ENCODE measurements around the gene DTNA.
"Not testable (repeated sequence)": the region's sequence is repeated elsewhere in the genome, so short reads cannot be mapped to it uniquely, and the experiment has no call there.

DTNA gene

DNA sequence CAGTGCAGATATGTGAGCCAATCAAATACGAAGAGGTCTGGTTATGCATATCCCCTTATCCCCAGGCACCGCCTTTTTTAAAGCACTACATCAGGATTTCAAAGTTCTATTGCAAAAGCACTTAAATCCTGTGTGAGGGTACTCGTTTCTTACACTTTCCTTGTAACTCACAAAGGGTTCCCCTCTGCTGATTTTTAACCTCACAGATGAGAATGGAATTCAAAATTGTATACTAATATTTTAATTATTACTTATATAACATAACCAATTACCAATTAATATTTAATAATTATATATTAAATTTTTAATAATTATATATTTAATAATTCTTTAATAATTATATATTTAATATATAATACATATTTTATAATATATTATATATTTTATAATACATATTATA is 204.9 kb downstream of the DTNA start:
- H3K4me3 ChIP-seq (ENCODE audit: low read depth, low read length): no peak overlapping the region
- H3K79me2 ChIP-seq (ENCODE audit: control insufficient read depth, insufficient read depth, low read length, unreplicated experiment): no peaks in the 10 kb centered on the region
- no peak overlapping the region for H3K27ac ChIP-seq (ENCODE audit: low read depth, low read length)
- peaks cover 16% of the 10 kb centered on the region for H3K4me1 ChIP-seq (ENCODE audit: control insufficient read depth, insufficient read depth, low read length, unreplicated experiment)
- no peaks in the 10 kb centered on the region for H3K36me3 ChIP-seq (ENCODE audit: insufficient read depth, low read length)
- H3K27me3 ChIP-seq (ENCODE audit: insufficient read depth, low read length): no peaks in the 10 kb centered on the region
- peak overlapping the region; percentile 53 for H2AFZ ChIP-seq (ENCODE audit: low read length, unreplicated experiment)

DNA sequence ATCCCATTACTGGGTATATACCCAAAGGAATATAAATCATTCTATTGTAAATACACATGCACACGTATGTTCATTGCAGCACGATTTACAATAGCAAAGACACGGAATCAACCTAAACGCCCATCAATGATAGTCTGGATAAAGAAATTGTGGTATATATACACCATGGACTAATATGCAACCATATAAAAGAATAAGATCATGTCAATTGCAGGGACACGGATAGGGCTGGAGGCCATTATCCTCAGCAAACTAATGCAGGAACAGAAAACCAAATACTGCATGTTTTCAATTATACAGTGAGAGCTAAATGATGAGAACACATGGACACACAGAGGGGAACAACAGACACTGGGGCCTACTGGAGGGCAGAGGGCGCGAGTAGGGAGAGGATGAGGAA is 206.4 kb downstream of the DTNA start:
- not testable (repeated sequence) for H3K79me2 ChIP-seq (ENCODE audit: control insufficient read depth, insufficient read depth, low read length, unreplicated experiment); H3K36me3 ChIP-seq (ENCODE audit: insufficient read depth, low read length); H2AFZ ChIP-seq (ENCODE audit: low read length, unreplicated experiment); H3K27me3 ChIP-seq (ENCODE audit: insufficient read depth, low read length); H3K27ac ChIP-seq (ENCODE audit: low read depth, low read length); H3K4me3 ChIP-seq (ENCODE audit: low read depth, low read length)
- H3K4me1 ChIP-seq (ENCODE audit: control insufficient read depth, insufficient read depth, low read length, unreplicated experiment): peaks cover 16% of the 10 kb centered on the region

DNA sequence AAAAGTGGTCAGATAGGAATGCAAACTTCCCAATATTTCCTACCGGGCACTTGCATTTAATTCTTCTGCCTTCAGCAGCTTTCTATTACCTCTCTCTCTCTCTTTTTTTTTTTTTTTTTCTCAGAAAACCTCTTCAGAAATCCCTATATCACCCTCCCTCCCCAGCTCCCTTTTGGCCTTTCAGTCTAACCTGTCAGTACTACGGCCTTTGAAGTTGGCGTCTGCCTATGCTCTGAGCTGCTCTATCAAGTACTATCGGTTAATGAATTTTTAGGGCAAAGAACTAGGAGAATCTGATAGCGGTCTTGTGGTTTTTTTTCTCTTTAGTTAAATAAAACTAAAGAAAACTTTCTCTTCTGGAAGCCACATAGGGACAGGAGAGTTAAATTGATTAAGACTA is 208.8 kb downstream of the DTNA start:
- Histone ChIP-seq H2AFZ (ENCODE audit: low read length, unreplicated experiment) (no peak overlapping the region), H3K36me3 (ENCODE audit: insufficient read depth, low read length) (no peaks in the 10 kb centered on the region), H3K4me3 (ENCODE audit: low read depth, low read length) (no peak overlapping the region), H3K79me2 (ENCODE audit: control insufficient read depth, insufficient read depth, low read length, unreplicated experiment) (no peaks in the 10 kb centered on the region), H3K4me1 (ENCODE audit: control insufficient read depth, insufficient read depth, low read length, unreplicated experiment) (peaks cover 12% of the 10 kb centered on the region), H3K27me3 (ENCODE audit: insufficient read depth, low read length) (no peaks in the 10 kb centered on the region), H3K27ac (ENCODE audit: low read depth, low read length) (no peak overlapping the region)

DNA sequence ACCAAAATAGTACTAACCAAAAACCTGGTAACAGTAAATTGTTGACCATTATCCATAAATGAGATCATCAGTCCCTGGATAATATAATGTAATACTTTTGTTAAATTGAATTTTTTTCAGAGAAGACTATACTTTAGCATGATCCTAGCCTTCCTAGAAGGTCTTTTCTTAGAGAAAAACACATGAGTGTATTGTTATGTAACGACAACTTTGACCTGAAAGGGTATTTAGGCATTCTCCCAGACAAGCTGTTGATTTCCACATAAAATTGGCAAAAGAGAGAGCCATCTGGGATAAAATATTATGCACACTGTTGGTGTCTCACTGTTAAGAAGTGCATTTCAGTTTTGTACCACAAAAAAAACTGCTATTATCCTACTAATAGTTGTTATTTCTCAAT is 211.1 kb downstream of the DTNA start:
- no peak overlapping the region for H3K27ac ChIP-seq (ENCODE audit: low read depth, low read length)
- H3K27me3 ChIP-seq (ENCODE audit: insufficient read depth, low read length): no peaks in the 10 kb centered on the region
- H3K4me3 ChIP-seq (ENCODE audit: low read depth, low read length): no peak overlapping the region
- H3K4me1 ChIP-seq (ENCODE audit: control insufficient read depth, insufficient read depth, low read length, unreplicated experiment): no peaks in the 10 kb centered on the region
- no peak overlapping the region for H2AFZ ChIP-seq (ENCODE audit: low read length, unreplicated experiment)
- no peaks in the 10 kb centered on the region for H3K36me3 ChIP-seq (ENCODE audit: insufficient read depth, low read length)
- no peaks in the 10 kb centered on the region for H3K79me2 ChIP-seq (ENCODE audit: control insufficient read depth, insufficient read depth, low read length, unreplicated experiment)

DNA sequence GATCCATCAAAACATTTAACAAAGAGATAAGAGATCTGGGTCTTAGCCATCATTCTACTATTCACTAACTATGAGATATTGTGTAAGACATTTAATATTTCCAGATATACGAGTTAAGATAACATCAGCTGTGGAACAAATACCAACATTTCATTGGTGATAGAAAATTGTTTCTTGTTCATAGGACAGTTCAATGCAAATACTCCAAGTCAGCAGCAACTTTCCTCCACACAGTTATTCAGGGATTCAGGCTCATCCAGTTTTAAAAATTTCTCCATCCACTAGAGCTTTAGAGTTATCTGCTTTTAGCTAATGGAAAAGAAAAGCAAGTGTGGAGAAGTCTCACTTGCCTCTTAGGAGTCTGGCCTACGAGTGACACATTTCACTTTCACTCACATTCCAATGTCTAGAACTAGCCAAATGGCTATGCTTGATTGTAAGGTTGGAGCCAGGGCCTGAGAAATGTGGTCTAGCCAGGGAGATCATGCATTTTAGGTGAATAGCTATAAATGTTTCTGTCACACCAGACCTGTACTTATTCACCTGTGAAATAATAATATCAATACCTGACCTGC is 211.8 kb downstream of the DTNA start:
- Histone ChIP-seq H3K27me3 (ENCODE audit: insufficient read depth, low read length) (no peaks in the 10 kb centered on the region), H3K27ac (ENCODE audit: low read depth, low read length) (no peak overlapping the region), H3K36me3 (ENCODE audit: insufficient read depth, low read length) (no peaks in the 10 kb centered on the region), H2AFZ (ENCODE audit: low read length, unreplicated experiment) (no peak overlapping the region), H3K4me1 (ENCODE audit: control insufficient read depth, insufficient read depth, low read length, unreplicated experiment) (peaks cover 2% of the 10 kb centered on the region), H3K79me2 (ENCODE audit: control insufficient read depth, insufficient read depth, low read length, unreplicated experiment) (no peaks in the 10 kb centered on the region), H3K4me3 (ENCODE audit: low read depth, low read length) (no peak overlapping the region)

DNA sequence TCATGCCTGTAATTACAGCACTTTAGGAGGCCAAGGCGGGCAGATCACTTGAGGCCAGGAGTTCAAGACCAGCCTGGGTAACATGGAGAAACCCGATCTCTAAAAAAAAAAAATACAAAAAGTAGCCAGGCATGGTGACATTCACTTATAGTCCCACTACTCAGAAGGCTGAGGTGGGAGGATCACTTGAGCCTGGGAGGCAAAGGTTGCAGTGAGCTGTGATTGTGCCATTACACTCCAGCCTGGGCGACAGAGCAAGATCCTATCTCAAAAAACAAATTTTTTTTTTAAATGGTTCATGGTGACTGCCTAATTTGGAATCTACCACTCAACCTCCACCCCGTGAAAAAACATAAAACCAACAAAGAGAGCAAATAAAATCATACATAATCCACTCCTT is 212.5 kb downstream of the DTNA start:
- H3K4me1 ChIP-seq (ENCODE audit: control insufficient read depth, insufficient read depth, low read length, unreplicated experiment); H3K79me2 ChIP-seq (ENCODE audit: control insufficient read depth, insufficient read depth, low read length, unreplicated experiment); H2AFZ ChIP-seq (ENCODE audit: low read length, unreplicated experiment); H3K4me3 ChIP-seq (ENCODE audit: low read depth, low read length); H3K36me3 ChIP-seq (ENCODE audit: insufficient read depth, low read length); H3K27ac ChIP-seq (ENCODE audit: low read depth, low read length); H3K27me3 ChIP-seq (ENCODE audit: insufficient read depth, low read length): not testable (repeated sequence)

DNA sequence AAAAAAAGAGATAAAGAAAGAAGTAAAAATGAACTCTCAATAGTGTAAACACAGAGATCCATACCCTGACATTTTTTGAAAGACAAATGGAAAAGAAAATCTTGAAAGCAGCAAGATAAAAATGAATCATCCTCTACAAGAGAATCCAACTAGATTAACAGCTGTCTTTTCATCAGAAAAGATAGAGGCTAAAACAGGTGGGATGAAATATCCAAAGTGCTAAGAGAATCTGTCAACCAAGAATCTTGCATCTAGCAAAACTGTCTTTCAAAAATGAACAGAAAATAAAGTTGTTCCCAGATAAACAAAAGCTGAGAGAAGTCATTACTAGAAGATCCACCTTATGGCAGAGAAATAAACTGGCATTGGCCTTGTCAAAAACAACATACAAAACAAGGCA is 213.8 kb downstream of the DTNA start:
- H3K36me3 ChIP-seq (ENCODE audit: insufficient read depth, low read length): no peaks in the 10 kb centered on the region
- H2AFZ ChIP-seq (ENCODE audit: low read length, unreplicated experiment): no peak overlapping the region
- H3K4me1 ChIP-seq (ENCODE audit: control insufficient read depth, insufficient read depth, low read length, unreplicated experiment): peaks cover 9% of the 10 kb centered on the region
- H3K79me2 ChIP-seq (ENCODE audit: control insufficient read depth, insufficient read depth, low read length, unreplicated experiment): no peaks in the 10 kb centered on the region
- H3K27me3 ChIP-seq (ENCODE audit: insufficient read depth, low read length): no peaks in the 10 kb centered on the region
- H3K4me3 ChIP-seq (ENCODE audit: low read depth, low read length): no peak overlapping the region
- no peak overlapping the region for H3K27ac ChIP-seq (ENCODE audit: low read depth, low read length)

DNA sequence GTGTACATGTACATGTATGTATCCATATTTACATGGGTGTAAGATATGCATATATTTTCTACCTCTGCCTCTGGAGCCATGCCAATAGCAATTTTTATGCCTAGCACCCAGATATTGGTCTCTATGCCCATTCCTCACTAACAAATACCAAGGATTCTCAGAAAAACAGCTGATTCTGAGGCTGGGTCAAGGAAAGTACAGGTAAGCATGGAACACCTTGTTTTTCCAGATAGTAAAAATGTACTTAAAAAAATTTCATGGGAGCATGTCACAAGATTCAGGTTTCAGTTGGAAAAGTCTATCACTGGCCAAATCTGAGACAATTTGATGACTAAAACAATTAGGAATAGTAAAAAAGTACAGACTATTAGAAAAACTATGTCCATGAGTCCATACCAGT is 216.6 kb downstream of the DTNA start:
- Histone ChIP-seq H2AFZ (ENCODE audit: low read length, unreplicated experiment) (no peak overlapping the region), H3K4me3 (ENCODE audit: low read depth, low read length) (no peak overlapping the region), H3K79me2 (ENCODE audit: control insufficient read depth, insufficient read depth, low read length, unreplicated experiment) (no peaks in the 10 kb centered on the region), H3K27ac (ENCODE audit: low read depth, low read length) (no peak overlapping the region), H3K4me1 (ENCODE audit: control insufficient read depth, insufficient read depth, low read length, unreplicated experiment) (peaks cover 18% of the 10 kb centered on the region), H3K36me3 (ENCODE audit: insufficient read depth, low read length) (no peaks in the 10 kb centered on the region), H3K27me3 (ENCODE audit: insufficient read depth, low read length) (no peaks in the 10 kb centered on the region)

DNA sequence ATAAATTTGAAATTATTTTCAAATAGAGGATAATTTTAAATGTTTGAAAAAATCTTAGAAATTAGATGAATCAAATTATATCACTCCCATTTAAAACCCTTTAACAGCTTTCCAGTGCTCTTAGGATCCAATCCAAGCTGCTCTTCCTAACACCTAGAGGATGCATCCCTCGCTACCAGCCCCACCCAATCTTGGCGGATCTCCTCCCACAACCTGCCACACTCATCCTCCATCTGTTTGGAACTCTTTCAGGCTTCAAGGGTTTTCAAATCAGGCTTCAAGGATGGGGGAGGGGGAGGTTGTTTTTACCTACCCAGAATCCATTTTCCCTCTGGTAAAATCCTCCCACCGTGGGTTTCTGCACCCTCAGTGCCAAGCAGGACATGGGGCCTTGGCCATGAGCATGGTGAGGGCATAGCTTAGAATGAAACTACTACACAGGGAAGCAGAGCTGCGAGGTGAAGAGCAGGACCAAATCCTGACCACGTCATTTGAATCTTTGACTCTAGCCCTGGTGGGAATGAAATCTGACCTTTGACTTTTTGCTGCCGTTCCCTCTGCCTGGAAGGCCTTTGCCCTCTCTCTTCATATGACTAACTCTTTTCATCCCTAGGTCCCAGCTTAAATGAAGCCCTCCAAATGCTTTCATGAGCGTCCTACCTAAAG is 218.1 kb downstream of the DTNA start:
- no peak overlapping the region for H3K27ac ChIP-seq (ENCODE audit: low read depth, low read length)
- no peaks in the 10 kb centered on the region for H3K27me3 ChIP-seq (ENCODE audit: insufficient read depth, low read length)
- H3K4me1 ChIP-seq (ENCODE audit: control insufficient read depth, insufficient read depth, low read length, unreplicated experiment): peaks cover 18% of the 10 kb centered on the region
- no peaks in the 10 kb centered on the region for H3K36me3 ChIP-seq (ENCODE audit: insufficient read depth, low read length)
- no peaks in the 10 kb centered on the region for H3K79me2 ChIP-seq (ENCODE audit: control insufficient read depth, insufficient read depth, low read length, unreplicated experiment)
- no peak overlapping the region for H3K4me3 ChIP-seq (ENCODE audit: low read depth, low read length)
- H2AFZ ChIP-seq (ENCODE audit: low read length, unreplicated experiment): no peak overlapping the region

DNA sequence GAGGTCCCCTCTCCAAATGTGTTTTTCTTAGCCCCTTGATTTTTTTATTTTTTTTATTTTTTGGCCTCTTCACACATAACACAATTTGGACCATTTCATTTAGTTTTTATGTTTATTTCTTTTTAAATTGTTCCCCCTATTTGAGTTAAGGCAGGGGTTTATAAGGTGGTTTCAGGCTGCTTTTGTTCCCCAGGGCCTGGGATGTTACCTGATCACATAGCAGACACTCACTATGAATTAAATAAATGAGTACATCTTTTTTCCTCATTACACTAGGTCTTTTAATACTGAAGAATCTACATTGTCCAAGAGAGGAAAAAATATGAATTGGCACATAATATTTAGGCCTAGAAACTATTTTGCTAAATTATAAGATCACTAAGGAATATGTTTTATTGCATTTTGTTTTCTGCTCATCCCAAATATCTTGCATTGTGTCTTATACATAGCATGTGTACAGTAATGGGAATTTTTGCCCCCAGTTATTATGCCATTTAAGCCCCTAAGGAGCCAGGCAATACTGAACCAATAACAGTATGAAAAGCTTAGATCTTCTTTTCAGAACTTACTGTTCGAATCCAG is 218.7 kb downstream of the DTNA start:
- Histone ChIP-seq H3K27ac (ENCODE audit: low read depth, low read length) (peak overlapping the region; percentile 40), H3K4me1 (ENCODE audit: control insufficient read depth, insufficient read depth, low read length, unreplicated experiment) (peaks cover 18% of the 10 kb centered on the region), H3K79me2 (ENCODE audit: control insufficient read depth, insufficient read depth, low read length, unreplicated experiment) (no peaks in the 10 kb centered on the region), H3K27me3 (ENCODE audit: insufficient read depth, low read length) (no peaks in the 10 kb centered on the region), H3K4me3 (ENCODE audit: low read depth, low read length) (no peak overlapping the region), H3K36me3 (ENCODE audit: insufficient read depth, low read length) (no peaks in the 10 kb centered on the region), H2AFZ (ENCODE audit: low read length, unreplicated experiment) (no peak overlapping the region)

DNA sequence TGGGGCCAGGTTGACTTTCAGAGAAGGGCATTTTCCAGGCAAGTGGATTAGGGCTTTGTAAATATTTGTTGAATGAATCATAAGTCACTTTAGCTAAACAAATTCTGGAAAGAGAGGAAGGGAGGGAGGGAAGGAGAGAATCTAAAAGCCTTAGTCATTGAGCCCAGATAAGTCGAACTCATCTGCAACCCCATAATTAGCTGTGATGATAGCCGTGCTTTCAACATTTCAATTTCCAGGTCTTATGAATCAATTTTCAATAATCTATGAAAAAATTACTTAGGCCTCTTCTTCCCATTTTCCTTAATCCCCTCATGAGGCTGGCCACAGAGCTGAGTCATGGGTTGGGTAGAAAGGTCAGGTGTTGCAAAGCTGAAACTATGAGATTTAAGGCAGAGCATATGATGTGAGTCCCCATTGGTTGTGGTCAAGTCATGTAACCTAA is 219.3 kb downstream of the DTNA start:
- no peaks in the 10 kb centered on the region for H3K27me3 ChIP-seq (ENCODE audit: insufficient read depth, low read length)
- H2AFZ ChIP-seq (ENCODE audit: low read length, unreplicated experiment): no peak overlapping the region

More for the DNA sequence above, 219.3 kb downstream of the DTNA start:
- Histone ChIP-seq H3K79me2 (ENCODE audit: control insufficient read depth, insufficient read depth, low read length, unreplicated experiment) (no peaks in the 10 kb centered on the region), H3K36me3 (ENCODE audit: insufficient read depth, low read length) (no peaks in the 10 kb centered on the region), H3K27ac (ENCODE audit: low read depth, low read length) (peak overlapping the region; percentile 40), H3K4me3 (ENCODE audit: low read depth, low read length) (no peak overlapping the region), H3K4me1 (ENCODE audit: control insufficient read depth, insufficient read depth, low read length, unreplicated experiment) (peaks cover 18% of the 10 kb centered on the region)
